HG03469 (cell line): ENCODE results near the gene ATP2A1.

Source experiments
- ATAC-seq: cut with Tn5 transposase; IDR thresholded peaks from one replicate; pipeline ENCODE4 v1.9.1; 2021; ENCODE audit warnings: mild to moderate bottlenecking, moderate library complexity, moderate number of reproducible peaks; ENCODE audit not compliant: unreplicated experiment

The ATP2A1 gene

GRCh38 chr16:28878083-28878926, at the start of gene ATP2A1:
ATP2A1 (plus strand) TSS chr16:28878488; CDS start chr16:28878672, 184 bp downstream.
- ATAC-seq, result no peak

- ATAC-seq, result no peak
Observed at GRCh38 chr16:28829747-28830146, 48.5 kb upstream of the ATP2A1 start.

GRCh38 chr16:28830531-28830930, 47.8 kb upstream of the ATP2A1 start:
- no peak for ATAC-seq

- ATAC-seq, result no peak
Observed at GRCh38 chr16:28834349-28834748, 43.9 kb upstream of the ATP2A1 start.

- ATAC-seq, result no peak
Observed at GRCh38 chr16:28834873-28835863, 43.1 kb upstream of the ATP2A1 start.

GRCh38 chr16:28835864-28836760, 42.2 kb upstream of the ATP2A1 start:
- ATAC-seq, result no peak

- no peak for ATAC-seq
Observed at GRCh38 chr16:28836761-28837064, 41.6 kb upstream of the ATP2A1 start.

- ATAC-seq, result no peak
Observed at GRCh38 chr16:28837672-28838557, 40.4 kb upstream of the ATP2A1 start.

GRCh38 chr16:28838558-28838918, 39.8 kb upstream of the ATP2A1 start:
- no peak for ATAC-seq

GRCh38 chr16:28839004-28839639, 39.2 kb upstream of the ATP2A1 start:
- no peak for ATAC-seq

GRCh38 chr16:28839899-28840298, 38.4 kb upstream of the ATP2A1 start:
- no peak for ATAC-seq

- ATAC-seq, result no peak
Observed at GRCh38 chr16:28842696-28843095, 35.6 kb upstream of the ATP2A1 start.

GRCh38 chr16:28843766-28844165, 34.5 kb upstream of the ATP2A1 start:
- no peak for ATAC-seq

- no peak for ATAC-seq
Observed at GRCh38 chr16:28844226-28844885, 33.9 kb upstream of the ATP2A1 start.

GRCh38 chr16:28845293-28845692, 33.0 kb upstream of the ATP2A1 start:
- ATAC-seq, result no peak

- no peak for ATAC-seq
Observed at GRCh38 chr16:28845761-28846079, 32.6 kb upstream of the ATP2A1 start.

- peak; percentile 69 for ATAC-seq
Observed at GRCh38 chr16:28846080-28846932, 32.0 kb upstream of the ATP2A1 start, which contains the start of gene TUFM. TUFM (minus strand) TSS chr16:28846348; CDS start chr16:28846269, 79 bp downstream.

- ATAC-seq, result no peak
Observed at GRCh38 chr16:28846933-28847273, 31.4 kb upstream of the ATP2A1 start.
